A549 treated with CORT108297 at 1 μM for 4 hours (cell line): ENCODE results near the gene OPHN1. TPM values are rescaled to one million over a fixed set of nuclear protein-coding genes. Genes with fewer than 3 reads are reported as not detected.

Experiments
- total RNA-seq: library from RNA; stranded (reverse); fragments of 200-300 nt; extraction: Qiagen RNA extraction; gene quantifications from 5 replicates; pipeline ENCODE4 v1.2.3, GENCODE V29; 2022

OPHN1 gene
- total RNA-seq = 1.2 to 2.2 TPM (median 1.7 TPM) in 5 replicates

GRCh38 chrX:68433155-68433980, at the start of gene OPHN1:
OPHN1 (minus strand) TSS chrX:68433495; CDS start chrX:68433020, 475 bp downstream.

Other genes starting within 250 kb of the OPHN1 start
- gene YIPF6, start 65.6 kb upstream of the OPHN1 start, total RNA-seq = 23.4 to 34.0 TPM (median 29.7 TPM) in 5 replicates
- 1.3 to 1.9 TPM (median 1.5 TPM) in 5 replicates for gene STARD8, start 214.2 kb upstream of the OPHN1 start, total RNA-seq